ENCODE measurements around the gene THSD7B. TPM values are rescaled to one million over a fixed set of nuclear protein-coding genes. Genes with fewer than 3 reads are reported as not detected.

Gene THSD7B
- total and polyA plus RNA-seq, 7 experiments from 2014 or later: not detected

DNA sequence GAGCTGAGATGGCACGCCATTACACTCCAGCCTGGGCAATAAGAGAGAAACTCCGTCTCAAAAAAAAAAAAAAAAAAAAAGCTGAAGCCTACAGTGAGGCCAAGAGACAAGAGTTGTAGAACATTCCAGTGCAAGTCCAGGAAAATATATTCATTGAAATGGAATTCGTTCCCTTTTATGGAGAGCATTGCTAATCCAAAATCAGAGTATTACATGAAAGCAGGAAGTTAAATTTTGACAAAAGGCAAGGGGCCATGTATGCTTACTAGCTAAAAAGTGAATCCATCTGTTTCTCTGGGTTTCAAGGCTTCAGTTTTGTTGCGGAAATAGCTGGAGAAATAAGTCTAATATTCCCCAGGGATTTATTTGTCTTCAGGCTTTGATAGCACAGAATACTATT lies 471.7 kb downstream of the THSD7B start:
- no peaks in the 10 kb centered on the region for H3K36me3 Mint-ChIP-seq
- H3K4me1 Mint-ChIP-seq: no peaks in the 10 kb centered on the region
- Histone ChIP-seq H3K4me3 (ENCODE audit: low read length) (no peak overlapping the region), H3K36me3 (ENCODE audit: control insufficient read depth in 2 of 3, insufficient read depth in 3 of 3, low read length in 3 of 3) (no peaks in the 10 kb centered on the region), H3K4me1 (ENCODE audit: control insufficient read depth in 2 of 2, insufficient read depth in 2 of 2, low read length in 2 of 2) (no peaks in the 10 kb centered on the region), H3K27ac (ENCODE audit: low read depth, low read length) (no peak overlapping the region), H3K27me3 (ENCODE audit: control insufficient read depth in 2 of 2, insufficient read depth in 2 of 2, low read length in 2 of 2) (no peaks in the 10 kb centered on the region), H3K9me3 (ENCODE audit: control insufficient read depth in 2 of 3, low read length in 3 of 3) (no peaks in the 10 kb centered on the region)
- ChIA-PET POLR2A (no interaction called here), CTCF (no interaction called here)
- intact Hi-C loops (cut with micrococcal nuclease): no loop called here
- DNase-seq: no peak
- H3K4me3 Mint-ChIP-seq: no peak overlapping the region
- no peak for ATAC-seq
- H3K27me3 Mint-ChIP-seq: peaks cover 0 to 5% (median 0%) of the 10 kb centered on the region in 5 donors
- H3K27ac Mint-ChIP-seq: no peak overlapping the region
- H3K9me3 Mint-ChIP-seq: peaks cover 0 to 12% (median 0%) of the 10 kb centered on the region in 11 donors

DNA sequence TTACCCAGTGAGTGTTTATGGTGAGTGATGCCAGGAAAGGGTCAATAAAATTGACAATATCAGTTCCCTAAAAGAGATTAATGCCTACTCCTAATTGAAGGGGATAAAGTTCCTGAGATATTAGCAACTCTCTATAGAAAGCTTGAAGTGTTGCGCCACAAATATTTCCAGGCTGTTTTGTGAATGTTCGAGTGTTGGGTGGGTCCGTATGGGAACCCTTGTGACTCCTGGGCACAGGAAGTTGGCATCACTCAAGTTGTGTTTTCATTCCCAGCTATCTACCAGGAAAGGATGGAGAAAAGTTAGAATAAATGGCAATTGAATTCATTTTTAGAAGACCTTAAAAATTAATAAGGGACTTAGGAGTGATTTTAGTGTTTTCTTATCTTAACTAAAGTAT lies 472.7 kb downstream of the THSD7B start:
- Histone ChIP-seq H3K4me1 (ENCODE audit: control insufficient read depth in 2 of 2, insufficient read depth in 2 of 2, low read length in 2 of 2) (no peaks in the 10 kb centered on the region), H3K27me3 (ENCODE audit: control insufficient read depth in 2 of 2, insufficient read depth in 2 of 2, low read length in 2 of 2) (no peaks in the 10 kb centered on the region), H3K4me3 (ENCODE audit: low read length) (no peak overlapping the region), H3K9me3 (ENCODE audit: control insufficient read depth in 2 of 3, low read length in 3 of 3) (no peaks in the 10 kb centered on the region), H3K36me3 (ENCODE audit: control insufficient read depth in 2 of 3, insufficient read depth in 3 of 3, low read length in 3 of 3) (no peaks in the 10 kb centered on the region), H3K27ac (ENCODE audit: low read depth, low read length) (no peak overlapping the region)
- Mint-ChIP-seq H3K36me3 (no peaks in the 10 kb centered on the region), H3K9me3 (peaks cover 0 to 12% (median 0%) of the 10 kb centered on the region in 11 donors), H3K27me3 (peaks cover 0 to 5% (median 0%) of the 10 kb centered on the region in 5 donors), H3K4me3 (no peak overlapping the region), H3K27ac (no peak overlapping the region), H3K4me1 (no peaks in the 10 kb centered on the region)
- no peak for ATAC-seq
- CTCF ChIA-PET: no interaction called here
- intact Hi-C loops (cut with micrococcal nuclease): no loop called here
- POLR2A ChIA-PET: no interaction called here
- no peak for DNase-seq

DNA sequence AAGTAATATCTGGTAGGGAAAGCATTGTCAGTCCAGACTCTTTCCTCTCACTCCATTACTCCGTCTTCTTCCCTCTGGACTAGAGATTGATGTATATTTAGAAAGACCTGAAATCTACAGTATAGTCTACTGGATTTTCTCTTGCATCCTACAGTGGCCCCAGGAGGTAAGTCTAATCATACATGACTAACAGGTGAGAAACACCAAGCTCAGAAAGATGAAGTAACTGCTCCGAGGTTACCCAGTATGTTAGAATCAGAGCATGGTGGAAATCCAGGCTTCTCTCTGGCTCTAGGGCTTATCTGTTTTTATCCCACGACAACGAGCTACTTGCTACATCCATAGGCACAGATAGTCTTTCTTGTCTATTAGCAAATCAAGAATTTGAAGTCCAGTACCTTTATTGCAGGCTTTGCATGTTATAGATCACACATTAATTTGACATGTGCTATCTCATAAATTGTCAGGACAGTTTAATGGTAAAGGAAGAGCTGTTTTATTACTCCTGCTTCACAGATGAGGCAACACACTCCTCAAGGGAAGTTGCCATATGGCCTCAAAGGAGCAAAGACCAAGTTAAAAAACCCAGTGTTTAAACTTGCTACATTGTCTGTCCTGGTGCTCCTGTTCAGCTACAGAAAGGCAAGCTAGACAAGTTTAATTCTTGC lies 484.3 kb downstream of the THSD7B start:
- peaks cover 0 to 8% (median 0%) of the 10 kb centered on the region in 11 donors for H3K9me3 Mint-ChIP-seq
- no peak overlapping the region for H3K4me3 Mint-ChIP-seq
- Histone ChIP-seq H3K36me3 (ENCODE audit: control insufficient read depth in 2 of 3, insufficient read depth in 3 of 3, low read length in 3 of 3) (no peaks in the 10 kb centered on the region), H3K27ac (ENCODE audit: low read depth, low read length) (no peak overlapping the region), H3K9me3 (ENCODE audit: control insufficient read depth in 2 of 3, low read length in 3 of 3) (no peaks in the 10 kb centered on the region), H3K4me3 (ENCODE audit: low read length) (no peak overlapping the region), H3K27me3 (ENCODE audit: control insufficient read depth in 2 of 2, insufficient read depth in 2 of 2, low read length in 2 of 2) (no peaks in the 10 kb centered on the region), H3K4me1 (ENCODE audit: control insufficient read depth in 2 of 2, insufficient read depth in 2 of 2, low read length in 2 of 2) (no peaks in the 10 kb centered on the region)
- no peaks in the 10 kb centered on the region for H3K36me3 Mint-ChIP-seq
- no peak for DNase-seq
- POLR2A ChIA-PET: no interaction called here
- H3K27me3 Mint-ChIP-seq: no peaks in the 10 kb centered on the region
- no peak overlapping the region for H3K27ac Mint-ChIP-seq
- no peak for ATAC-seq
- H3K4me1 Mint-ChIP-seq: no peaks in the 10 kb centered on the region
- intact Hi-C loops (cut with micrococcal nuclease): no loop called here
- CTCF ChIA-PET: no interaction called here

DNA sequence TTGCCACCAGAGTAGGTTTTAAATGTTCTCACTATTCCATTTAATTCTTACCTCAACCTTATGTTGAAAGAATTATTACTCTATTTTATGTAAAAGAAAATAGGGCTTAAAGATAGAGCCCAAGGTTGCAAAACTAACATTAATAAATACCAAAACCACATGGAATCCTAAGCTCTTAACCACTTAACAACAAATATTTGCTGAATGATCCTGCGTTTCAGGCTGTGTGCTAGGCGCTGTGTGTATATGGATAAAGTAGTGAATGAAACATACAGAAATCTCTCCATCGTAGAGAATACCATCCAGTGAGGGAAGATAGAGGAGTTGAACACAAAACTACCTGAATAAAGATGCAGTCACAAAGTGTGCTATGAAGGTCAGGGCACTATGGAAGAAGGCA lies 485.1 kb downstream of the THSD7B start:
- Histone ChIP-seq H3K4me3 (ENCODE audit: low read length) (no peak overlapping the region), H3K27ac (ENCODE audit: low read depth, low read length) (no peak overlapping the region), H3K9me3 (ENCODE audit: control insufficient read depth in 2 of 3, low read length in 3 of 3) (no peaks in the 10 kb centered on the region), H3K4me1 (ENCODE audit: control insufficient read depth in 2 of 2, insufficient read depth in 2 of 2, low read length in 2 of 2) (no peaks in the 10 kb centered on the region), H3K27me3 (ENCODE audit: control insufficient read depth in 2 of 2, insufficient read depth in 2 of 2, low read length in 2 of 2) (no peaks in the 10 kb centered on the region), H3K36me3 (ENCODE audit: control insufficient read depth in 2 of 3, insufficient read depth in 3 of 3, low read length in 3 of 3) (no peaks in the 10 kb centered on the region)
- Mint-ChIP-seq H3K4me1 (no peaks in the 10 kb centered on the region), H3K4me3 (no peak overlapping the region), H3K9me3 (peaks cover 0 to 6% (median 0%) of the 10 kb centered on the region in 11 donors), H3K27me3 (no peaks in the 10 kb centered on the region), H3K36me3 (no peaks in the 10 kb centered on the region), H3K27ac (no peak overlapping the region)
- intact Hi-C loops (cut with micrococcal nuclease): no loop called here
- ATAC-seq: no peak
- POLR2A ChIA-PET: no interaction called here
- CTCF ChIA-PET: no interaction called here
- no peak for DNase-seq

DNA sequence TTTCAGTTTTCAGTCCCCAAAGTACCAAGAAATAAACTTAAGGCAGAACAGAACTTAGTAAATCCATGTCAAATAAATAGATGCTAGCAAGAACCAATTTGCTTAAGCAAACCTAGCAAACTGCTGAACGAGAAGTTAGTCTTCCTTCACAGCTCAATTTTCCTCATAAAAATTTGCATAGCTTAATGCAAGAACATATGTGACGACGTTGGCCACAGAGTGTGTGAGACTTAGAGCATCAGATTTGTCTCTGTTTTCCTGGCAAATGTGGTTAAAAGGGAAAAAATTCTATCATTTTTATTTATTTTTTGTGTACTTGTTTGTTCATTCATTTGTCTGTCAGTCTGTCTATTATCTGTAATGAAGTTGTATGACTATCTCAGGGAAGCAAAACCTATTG lies 485.7 kb downstream of the THSD7B start:
- H3K4me1 Mint-ChIP-seq: no peaks in the 10 kb centered on the region
- ChIA-PET POLR2A (no interaction called here), CTCF (no interaction called here)
- peaks cover 0 to 2% (median 0%) of the 10 kb centered on the region in 11 donors for H3K9me3 Mint-ChIP-seq
- intact Hi-C loops (cut with micrococcal nuclease): no loop called here
- Histone ChIP-seq H3K4me3 (ENCODE audit: low read length) (no peak overlapping the region), H3K27ac (ENCODE audit: low read depth, low read length) (no peak overlapping the region), H3K9me3 (ENCODE audit: control insufficient read depth in 2 of 3, low read length in 3 of 3) (no peaks in the 10 kb centered on the region), H3K27me3 (ENCODE audit: control insufficient read depth in 2 of 2, insufficient read depth in 2 of 2, low read length in 2 of 2) (no peaks in the 10 kb centered on the region), H3K4me1 (ENCODE audit: control insufficient read depth in 2 of 2, insufficient read depth in 2 of 2, low read length in 2 of 2) (no peaks in the 10 kb centered on the region), H3K36me3 (ENCODE audit: control insufficient read depth in 2 of 3, insufficient read depth in 3 of 3, low read length in 3 of 3) (no peaks in the 10 kb centered on the region)
- H3K36me3 Mint-ChIP-seq: no peaks in the 10 kb centered on the region
- no peak overlapping the region for H3K4me3 Mint-ChIP-seq
- DNase-seq (no peak), ATAC-seq (no peak)
- H3K27me3 Mint-ChIP-seq: no peaks in the 10 kb centered on the region
- no peak overlapping the region for H3K27ac Mint-ChIP-seq

DNA sequence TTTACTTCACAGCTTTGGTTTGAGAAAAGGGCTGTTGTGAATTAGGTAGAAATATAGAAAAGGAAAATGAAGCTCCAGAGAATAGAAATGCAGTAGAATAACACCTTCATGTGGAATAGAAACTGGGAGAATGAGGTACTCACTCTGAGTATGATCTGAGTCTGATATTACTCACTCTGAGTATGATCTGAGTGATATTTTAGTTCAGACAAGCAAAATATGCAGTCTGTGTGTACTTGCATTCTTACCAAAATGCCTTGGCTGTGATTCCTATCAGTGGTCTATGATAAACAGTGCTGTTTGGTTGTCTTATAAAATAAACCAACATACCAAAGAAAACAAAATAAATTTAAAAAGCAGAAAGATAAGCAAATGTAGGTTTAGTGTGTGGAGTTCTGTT lies 487.6 kb downstream of the THSD7B start:
- no peak for DNase-seq
- Mint-ChIP-seq H3K9me3 (peaks cover 0 to 6% (median 0%) of the 10 kb centered on the region in 11 donors), H3K27me3 (no peaks in the 10 kb centered on the region), H3K27ac (no peak overlapping the region), H3K36me3 (no peaks in the 10 kb centered on the region), H3K4me1 (no peaks in the 10 kb centered on the region), H3K4me3 (no peak overlapping the region)
- Histone ChIP-seq H3K36me3 (ENCODE audit: control insufficient read depth in 2 of 3, insufficient read depth in 3 of 3, low read length in 3 of 3) (no peaks in the 10 kb centered on the region), H3K9me3 (ENCODE audit: control insufficient read depth in 2 of 3, low read length in 3 of 3) (no peaks in the 10 kb centered on the region), H3K27ac (ENCODE audit: low read depth, low read length) (no peak overlapping the region), H3K4me3 (ENCODE audit: low read length) (no peak overlapping the region), H3K4me1 (ENCODE audit: control insufficient read depth in 2 of 2, insufficient read depth in 2 of 2, low read length in 2 of 2) (no peaks in the 10 kb centered on the region), H3K27me3 (ENCODE audit: control insufficient read depth in 2 of 2, insufficient read depth in 2 of 2, low read length in 2 of 2) (no peaks in the 10 kb centered on the region)
- CTCF ChIA-PET: no interaction called here
- intact Hi-C loops (cut with micrococcal nuclease): no loop called here
- POLR2A ChIA-PET: no interaction called here
- no peak for ATAC-seq

DNA sequence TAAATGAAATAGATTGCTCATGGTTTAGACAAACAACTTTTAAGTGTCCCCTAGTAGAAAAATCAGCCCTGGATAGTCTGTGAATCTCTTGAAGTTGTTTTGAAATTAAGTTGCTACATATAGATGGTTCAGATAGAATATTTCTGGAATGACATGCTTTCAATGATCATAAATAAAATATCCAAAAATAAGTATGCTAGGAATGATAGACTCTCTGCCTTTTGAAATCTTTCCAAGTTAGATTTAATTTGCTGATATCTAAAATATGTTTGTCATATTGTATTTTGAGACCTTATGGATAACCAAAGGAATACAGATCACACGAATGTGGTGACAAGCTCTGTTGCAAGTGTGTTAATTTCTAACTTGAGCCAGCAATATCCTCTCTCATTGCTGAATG lies 488.7 kb downstream of the THSD7B start:
- Histone ChIP-seq H3K27me3 (ENCODE audit: control insufficient read depth in 2 of 2, insufficient read depth in 2 of 2, low read length in 2 of 2) (no peaks in the 10 kb centered on the region), H3K4me3 (ENCODE audit: low read length) (no peak overlapping the region), H3K4me1 (ENCODE audit: control insufficient read depth in 2 of 2, insufficient read depth in 2 of 2, low read length in 2 of 2) (no peaks in the 10 kb centered on the region), H3K36me3 (ENCODE audit: control insufficient read depth in 2 of 3, insufficient read depth in 3 of 3, low read length in 3 of 3) (no peaks in the 10 kb centered on the region), H3K9me3 (ENCODE audit: control insufficient read depth in 2 of 3, low read length in 3 of 3) (no peaks in the 10 kb centered on the region), H3K27ac (ENCODE audit: low read depth, low read length) (no peak overlapping the region)
- peaks cover 0 to 6% (median 0%) of the 10 kb centered on the region in 11 donors for H3K9me3 Mint-ChIP-seq
- intact Hi-C loops (cut with micrococcal nuclease): no loop called here
- ChIA-PET CTCF (no interaction called here), POLR2A (no interaction called here)
- H3K27me3 Mint-ChIP-seq: no peaks in the 10 kb centered on the region
- no peak overlapping the region for H3K27ac Mint-ChIP-seq
- no peaks in the 10 kb centered on the region for H3K36me3 Mint-ChIP-seq
- ATAC-seq (no peak), DNase-seq (no peak)
- no peak overlapping the region for H3K4me3 Mint-ChIP-seq
- H3K4me1 Mint-ChIP-seq: no peaks in the 10 kb centered on the region
